HEK293 (cell line): ENCODE measurements around the gene KCNC1.

Source experiments
- CTCF ChIA-PET: fragments of 350-600 bp; formaldehyde crosslinking; extraction: SDS; loops from one replicate; lab custom pipeline; 2021; ENCODE audit warnings: antibody characterized with exemption; lab: Yijun Ruan, JAX
- POLR2A ChIA-PET: fragments of 300-600 bp; formaldehyde crosslinking; extraction: SDS; loops from one replicate; lab custom pipeline; 2020; ENCODE audit warnings: antibody characterized with exemption, inconsistent platforms; lab: Yijun Ruan, JAX
- H3K27ac ChIP-seq: fragments of 200-500 bp; sonication (Bioruptor generic); 2 replicates; pipeline ENCODE4 v1.5.1; 2014; ENCODE audit warnings: low read depth, low read length, control low read depth, inconsistent platforms; ENCODE audit errors: extremely low read depth
- H3K36me3 ChIP-seq, 2 experiments: fragments of 200-500 bp in 1 of 2; sonication (Bioruptor generic) in 1 of 2; 1 replicate in 1 of 2; 2 replicates in 1 of 2; pipeline ENCODE4 v1.5.1; 2014 to 2017; ENCODE audit warnings: inconsistent platforms in 2 of 2, low read length in 2 of 2; ENCODE audit not compliant: control insufficient read depth in 2 of 2, insufficient read depth in 1 of 2
- H3K4me1 ChIP-seq: fragments of 200-500 bp; sonication (Bioruptor generic); 2 replicates; pipeline ENCODE4 v1.5.1; 2014; ENCODE audit warnings: mild to moderate bottlenecking, low read length, inconsistent platforms; ENCODE audit not compliant: control insufficient read depth, insufficient read depth
- H3K4me3 ChIP-seq: 2 replicates; pipeline ENCODE4 v1.5.1; 2011; ENCODE audit warnings: low read depth, mild to moderate bottlenecking, control low read depth, low read length, moderate library complexity
- H3K9me3 ChIP-seq: fragments of 200-500 bp; sonication (Bioruptor generic); 2 replicates; pipeline ENCODE4 v1.5.1; 2014; ENCODE audit warnings: low read depth, low read length, inconsistent platforms; ENCODE audit not compliant: control insufficient read depth, insufficient read depth
- HOXD13 ChIP-seq: sonication (generic); formaldehyde crosslinking; IDR thresholded peaks from 2 replicates; pipeline ENCODE4 v1.8.0; 2022; ENCODE audit warnings: missing genetic modification reagents, borderline replicate concordance
- KLF8 ChIP-seq: fragments of 450-650 bp; formaldehyde crosslinking; IDR thresholded peaks from 2 replicates; pipeline ENCODE4 v1.5.1; 2016; ENCODE audit warnings: missing biosample characterization, missing genetic modification characterization
- PATZ1 ChIP-seq: fragments of 450-650 bp; formaldehyde crosslinking; IDR thresholded peaks from 2 replicates; pipeline ENCODE4 v1.5.1; 2016; ENCODE audit warnings: missing biosample characterization, missing genetic modification characterization
- PRDM6 ChIP-seq: fragments of 450-650 bp; formaldehyde crosslinking; IDR thresholded peaks from 2 replicates; pipeline ENCODE4 v1.5.1; 2017; ENCODE audit warnings: missing biosample characterization, missing genetic modification characterization
- REPIN1 ChIP-seq: fragments of 450-650 bp; formaldehyde crosslinking; IDR thresholded peaks from 2 replicates; pipeline ENCODE4 v1.5.1; 2017; ENCODE audit warnings: missing biosample characterization, missing genetic modification characterization, low read depth
- REST ChIP-seq: fragments of 450-650 bp; formaldehyde crosslinking; IDR thresholded peaks from 2 replicates; pipeline ENCODE4 v1.5.1; 2016; ENCODE audit warnings: missing biosample characterization, missing genetic modification characterization
- TRIM28 ChIP-seq: IDR thresholded peaks from 2 replicates; pipeline ENCODE4 v1.6.1; 2011; ENCODE audit warnings: low read length, control low read depth, borderline replicate concordance
- ZNF24 ChIP-seq: fragments of 450-650 bp; formaldehyde crosslinking; IDR thresholded peaks from 2 replicates; pipeline ENCODE4 v1.5.1; 2016; ENCODE audit warnings: missing biosample characterization, missing genetic modification characterization
- ZNF280D ChIP-seq: fragments of 450-650 bp; formaldehyde crosslinking; IDR thresholded peaks from 2 replicates; pipeline ENCODE4 v1.5.1; 2016; ENCODE audit warnings: missing biosample characterization, missing genetic modification characterization
- ZNF302 ChIP-seq: fragments of 450-650 bp; formaldehyde crosslinking; IDR thresholded peaks from 2 replicates; pipeline ENCODE4 v1.5.1; 2016; ENCODE audit warnings: missing biosample characterization, missing genetic modification characterization, low read depth
- ZNF398 ChIP-seq: fragments of 450-650 bp; formaldehyde crosslinking; IDR thresholded peaks from 2 replicates; pipeline ENCODE4 v1.5.1; 2017; ENCODE audit warnings: missing biosample characterization, missing genetic modification characterization
- ZNF433 ChIP-seq: fragments of 450-650 bp; formaldehyde crosslinking; IDR thresholded peaks from 2 replicates; pipeline ENCODE4 v1.5.1; 2016; ENCODE audit warnings: missing biosample characterization, missing genetic modification characterization, low read depth
- ZNF501 ChIP-seq: fragments of 450-650 bp; formaldehyde crosslinking; IDR thresholded peaks from 2 replicates; pipeline ENCODE4 v1.5.1; 2016; ENCODE audit warnings: missing biosample characterization, missing genetic modification characterization
- ZNF518A ChIP-seq: fragments of 450-650 bp; formaldehyde crosslinking; conservative IDR thresholded peaks from 2 replicates; pipeline ENCODE4 v1.5.1; 2016; ENCODE audit warnings: low read depth, missing biosample characterization, missing genetic modification characterization
- ZNF530 ChIP-seq: fragments of 450-650 bp; formaldehyde crosslinking; IDR thresholded peaks from 2 replicates; pipeline ENCODE4 v1.5.1; 2016; ENCODE audit warnings: low read depth, missing biosample characterization, missing genetic modification characterization
- ZNF624 ChIP-seq: fragments of 450-650 bp; formaldehyde crosslinking; IDR thresholded peaks from 2 replicates; pipeline ENCODE4 v1.5.1; 2017; ENCODE audit warnings: missing biosample characterization, missing genetic modification characterization
- ZNF776 ChIP-seq: fragments of 450-650 bp; formaldehyde crosslinking; IDR thresholded peaks from 2 replicates; pipeline ENCODE4 v1.5.0; 2017; ENCODE audit warnings: missing biosample characterization, missing genetic modification characterization, borderline replicate concordance
- ZSCAN23 ChIP-seq: fragments of 450-650 bp; formaldehyde crosslinking; IDR thresholded peaks from 2 replicates; pipeline ENCODE4 v1.5.1; 2016; ENCODE audit warnings: missing biosample characterization, missing genetic modification characterization

Gene KCNC1

GRCh38 chr11:17725174-17725573 lies 9.4 kb upstream of the KCNC1 start:
- Histone ChIP-seq H3K27ac (no peak overlapping the region), H3K36me3 (no peaks in the 10 kb centered on the region), H3K9me3 (no peaks in the 10 kb centered on the region), H3K4me1 (no peaks in the 10 kb centered on the region), H3K4me3 (no peak overlapping the region)
- POLR2A ChIA-PET: no interaction called here
- TF ChIP-seq ZNF280D (tag by site-specific recombination): no peak
- no peak for TF ChIP-seq ZNF398 (tag by site-specific recombination)
- TF ChIP-seq ZNF518A: no peak
- TF ChIP-seq KLF8 (tag by site-specific recombination): no peak
- TF ChIP-seq PRDM6 (tag by site-specific recombination): no peak
- TF ChIP-seq ZSCAN23 (tag by site-specific recombination): no peak
- TF ChIP-seq HOXD13 (CRISPR knock-in tag): no peak
- no peak for TF ChIP-seq TRIM28
- no peak for TF ChIP-seq ZNF302 (tag by site-specific recombination)
- TF ChIP-seq REPIN1 (tag by site-specific recombination): no peak
- TF ChIP-seq ZNF501 (tag by site-specific recombination): no peak
- TF ChIP-seq ZNF24 (tag by site-specific recombination): no peak
- no peak for TF ChIP-seq ZNF433 (tag by site-specific recombination)
- no peak for TF ChIP-seq REST (tag by site-specific recombination)
- no peak for TF ChIP-seq ZNF776 (tag by site-specific recombination)
- no peak for TF ChIP-seq ZNF530
- TF ChIP-seq ZNF624: no peak
- TF ChIP-seq PATZ1: no peak
- CTCF ChIA-PET: interaction anchor here (0.7 kb wide), 1 partner anchor 1038 kb away, joined by 3 read pairs; no protein-coding TSS in a partner anchor
